Measurements from ENCODE around the gene ZNF620. TPM values are rescaled to one million over a fixed set of nuclear protein-coding genes. Genes with fewer than 3 reads are reported as not detected.

ZNF620 gene
- polyA plus RNA-seq, 3 donors: 0.27 to 0.67 (median 0.37) TPM

DNA sequence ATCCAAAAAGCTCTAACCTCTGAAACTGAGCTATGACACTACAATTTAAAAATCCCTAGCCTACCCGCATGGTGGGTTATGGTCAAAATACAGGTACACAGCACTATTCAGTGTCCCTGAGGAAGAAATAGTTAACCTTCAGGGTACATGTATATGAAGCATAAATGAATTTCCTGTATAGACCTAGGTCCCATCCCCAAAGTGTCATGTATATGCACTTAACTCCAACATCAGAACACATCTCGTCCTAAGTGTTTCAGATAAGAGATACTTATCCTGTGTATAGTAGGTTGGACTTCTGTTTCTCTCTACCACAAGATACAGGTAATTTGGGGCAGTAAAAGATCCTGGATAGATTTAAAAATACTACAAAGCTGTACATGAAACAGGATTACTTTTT is 42.3 kb upstream of the ZNF620 start:
- H3K4me1 ChIP-seq (ENCODE audit: control insufficient read depth in 1 of 2, insufficient read depth in 2 of 2, low read length in 2 of 2): peaks cover 0 to 2% of the 10 kb centered on the region in 2 donors
- peaks cover 52 to 82% of the 10 kb centered on the region in 2 donors for H3K36me3 ChIP-seq (replicated peaks in 1 of 2; ENCODE audit: control insufficient read depth in 1 of 2, insufficient read depth in 2 of 2, low read length in 2 of 2)
- no peak overlapping the region for H2AFZ ChIP-seq (ENCODE audit: insufficient read depth, low read depth, low read length, poor library complexity, severe bottlenecking)
- intact Hi-C loops (cut with micrococcal nuclease): loop anchor here in 1 of 2 donors (5.0 kb wide), 1 partner anchor 774 kb away; no protein-coding TSS in a partner anchor
- H3K27me3 ChIP-seq (ENCODE audit: control insufficient read depth in 2 of 2, insufficient read depth in 2 of 2, low read length in 2 of 2): no peaks in the 10 kb centered on the region
- no peak overlapping the region for H3K4me3 Mint-ChIP-seq
- H3K27me3 Mint-ChIP-seq (ENCODE audit: low read depth in 3 of 3): peaks cover 0 to 2% (median 0%) of the 10 kb centered on the region in 3 donors
- H4K20me1 ChIP-seq (ENCODE audit: insufficient read depth, low read length): peaks cover 8% of the 10 kb centered on the region
- TF ChIP-seq, protein P1, sequence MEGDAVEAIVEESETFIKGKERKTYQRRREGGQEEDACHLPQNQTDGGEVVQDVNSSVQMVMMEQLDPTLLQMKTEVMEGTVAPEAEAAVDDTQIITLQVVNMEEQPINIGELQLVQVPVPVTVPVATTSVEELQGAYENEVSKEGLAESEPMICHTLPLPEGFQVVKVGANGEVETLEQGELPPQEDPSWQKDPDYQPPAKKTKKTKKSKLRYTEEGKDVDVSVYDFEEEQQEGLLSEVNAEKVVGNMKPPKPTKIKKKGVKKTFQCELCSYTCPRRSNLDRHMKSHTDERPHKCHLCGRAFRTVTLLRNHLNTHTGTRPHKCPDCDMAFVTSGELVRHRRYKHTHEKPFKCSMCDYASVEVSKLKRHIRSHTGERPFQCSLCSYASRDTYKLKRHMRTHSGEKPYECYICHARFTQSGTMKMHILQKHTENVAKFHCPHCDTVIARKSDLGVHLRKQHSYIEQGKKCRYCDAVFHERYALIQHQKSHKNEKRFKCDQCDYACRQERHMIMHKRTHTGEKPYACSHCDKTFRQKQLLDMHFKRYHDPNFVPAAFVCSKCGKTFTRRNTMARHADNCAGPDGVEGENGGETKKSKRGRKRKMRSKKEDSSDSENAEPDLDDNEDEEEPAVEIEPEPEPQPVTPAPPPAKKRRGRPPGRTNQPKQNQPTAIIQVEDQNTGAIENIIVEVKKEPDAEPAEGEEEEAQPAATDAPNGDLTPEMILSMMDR (IDR thresholded peaks at IDR 0.05): no peak
- DNase-seq: no peak
- no CpG with 5 or more reads among the region's 2 CpGs for WGBS (ENCODE audit: insufficient coverage)
- no peak overlapping the region for H3K4me3 ChIP-seq (replicated peaks in 1 of 3; ENCODE audit: low read depth in 2 of 3, low read length in 3 of 3)
- no peaks in the 10 kb centered on the region for H3K9me3 ChIP-seq (replicated peaks in 1 of 2; ENCODE audit: control insufficient read depth in 1 of 2, insufficient read depth in 1 of 2, low read length in 2 of 2)
- H3K9me3 Mint-ChIP-seq: peaks cover 0 to 2% (median 0%) of the 10 kb centered on the region in 7 donors
- peaks cover 8% of the 10 kb centered on the region for H3K4me1 Mint-ChIP-seq
- H3K79me2 ChIP-seq (ENCODE audit: insufficient read depth, low read length): peaks cover 15% of the 10 kb centered on the region
- H3K4me2 ChIP-seq (replicated peaks; ENCODE audit: extremely low read depth, low read length, poor library complexity, severe bottlenecking): no peak overlapping the region
- H3K27ac ChIP-seq (ENCODE audit: low read depth in 1 of 2, low read length in 2 of 2): no peak overlapping the region
- H3K36me3 Mint-ChIP-seq: peaks cover 67 to 75% of the 10 kb centered on the region in 2 donors
- H3K27ac Mint-ChIP-seq: peak overlapping the region in 2 of 7 donors; percentile 18 to 30
- no peak overlapping the region for H3K9ac ChIP-seq (ENCODE audit: insufficient read depth, low read length, poor library complexity, severe bottlenecking)

DNA sequence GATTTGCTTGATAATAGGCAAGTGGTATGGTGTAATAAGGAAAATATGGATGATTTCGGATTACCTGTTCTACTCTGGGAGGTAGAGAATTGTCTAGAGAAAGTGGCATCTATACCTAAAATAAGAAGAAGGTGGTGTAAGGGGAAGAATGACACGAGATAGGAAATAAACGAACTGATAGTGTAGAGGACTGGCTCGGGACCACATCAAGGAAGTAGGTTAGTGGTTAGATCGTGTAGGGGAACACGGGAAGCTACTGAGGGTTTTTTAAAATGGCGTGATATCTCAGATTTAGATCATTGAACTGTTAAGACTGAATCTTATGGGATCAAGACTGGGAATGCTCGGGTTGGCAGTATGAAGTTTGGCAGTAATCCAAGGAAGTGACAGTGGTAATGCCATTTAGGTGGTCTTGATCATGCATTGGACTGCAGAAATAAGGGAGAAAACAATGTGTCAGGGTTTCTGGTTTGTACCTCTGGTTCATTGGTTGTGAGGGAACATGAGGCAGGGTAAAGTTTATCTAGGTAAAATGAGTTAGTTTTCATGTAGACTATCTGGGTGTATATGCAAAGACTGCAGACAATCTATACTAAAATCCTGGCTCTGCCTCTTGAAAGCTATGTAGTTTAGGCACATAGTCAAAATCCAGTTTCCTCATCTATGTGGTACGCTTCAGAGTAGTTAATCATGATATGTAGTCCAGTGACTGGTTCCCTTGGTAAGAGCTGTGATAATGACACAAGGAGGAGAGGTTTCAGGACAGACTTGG is 41.3 kb upstream of the ZNF620 start:
- no peak for DNase-seq
- 43% methylated on average over 8 of the region's 9 CpGs for WGBS (ENCODE audit: insufficient coverage)
- no peak overlapping the region for H3K9ac ChIP-seq (ENCODE audit: insufficient read depth, low read length, poor library complexity, severe bottlenecking)
- no peak overlapping the region for H3K27ac ChIP-seq (ENCODE audit: low read depth in 1 of 2, low read length in 2 of 2)
- peaks cover 5% of the 10 kb centered on the region for H3K79me2 ChIP-seq (ENCODE audit: insufficient read depth, low read length)
- Mint-ChIP-seq H3K36me3 (peaks cover 59 to 65% of the 10 kb centered on the region in 2 donors), H3K4me1 (peaks cover 5% of the 10 kb centered on the region), H3K9me3 (peaks cover 0 to 3% (median 0%) of the 10 kb centered on the region in 7 donors), H3K4me3 (no peak overlapping the region), H3K27ac (peak overlapping the region in 2 of 7 donors; percentile 39 to 43), H3K27me3 (ENCODE audit: low read depth in 3 of 3) (peaks cover 0 to 2% (median 0%) of the 10 kb centered on the region in 3 donors)
- intact Hi-C loops (cut with micrococcal nuclease): loop anchor here in 1 of 2 donors (5.0 kb wide), 1 partner anchor 773 kb away; no protein-coding TSS in a partner anchor
- no peaks in the 10 kb centered on the region for H3K27me3 ChIP-seq (ENCODE audit: control insufficient read depth in 2 of 2, insufficient read depth in 2 of 2, low read length in 2 of 2)
- H3K36me3 ChIP-seq (replicated peaks in 1 of 2; ENCODE audit: control insufficient read depth in 1 of 2, insufficient read depth in 2 of 2, low read length in 2 of 2): peaks cover 43 to 73% of the 10 kb centered on the region in 2 donors
- peaks cover 3% of the 10 kb centered on the region for H4K20me1 ChIP-seq (ENCODE audit: insufficient read depth, low read length)
- no peak overlapping the region for H3K4me3 ChIP-seq (replicated peaks in 1 of 3; ENCODE audit: low read depth in 2 of 3, low read length in 3 of 3)
- H3K4me1 ChIP-seq (ENCODE audit: control insufficient read depth in 1 of 2, insufficient read depth in 2 of 2, low read length in 2 of 2): no peaks in the 10 kb centered on the region
- no peak overlapping the region for H2AFZ ChIP-seq (ENCODE audit: insufficient read depth, low read depth, low read length, poor library complexity, severe bottlenecking)
- no peak overlapping the region for H3K4me2 ChIP-seq (replicated peaks; ENCODE audit: extremely low read depth, low read length, poor library complexity, severe bottlenecking)
- H3K9me3 ChIP-seq (replicated peaks in 1 of 2; ENCODE audit: control insufficient read depth in 1 of 2, insufficient read depth in 1 of 2, low read length in 2 of 2): no peaks in the 10 kb centered on the region
- TF ChIP-seq, protein P1 (IDR thresholded peaks at IDR 0.05): no peak

Measured in CD14-positive monocyte (primary cell).